Measurements from ENCODE around the gene ACKR2. TPM values are rescaled to one million over a fixed set of nuclear protein-coding genes. Genes with fewer than 3 reads are reported as not detected.

ACKR2 gene
- total RNA-seq, 1 experiment from 2014 or later = 0.28 TPM

GRCh38 chr3:42804106-42804830, 5.0 kb upstream of the ACKR2 start, which contains the start of gene HIGD1A (continued):
- 0 out of 2 replicates have a peak, but pooled peaks have one; percentile 36 for TF ChIP-seq FOXK1 (CRISPR knock-in tag; IDR thresholded peaks at IDR 0.05)
- TF ChIP-seq SMAD3 (CRISPR knock-in tag; IDR thresholded peaks at IDR 0.05; ENCODE audit: borderline replicate concordance) = no peak
- TF ChIP-seq CREB1 (CRISPR knock-in tag; IDR thresholded peaks at IDR 0.05) = no peak
- no peak for TF ChIP-seq ZBTB21 (CRISPR knock-in tag; IDR thresholded peaks at IDR 0.05; ENCODE audit: borderline replicate concordance)
- TF ChIP-seq, protein P1, sequence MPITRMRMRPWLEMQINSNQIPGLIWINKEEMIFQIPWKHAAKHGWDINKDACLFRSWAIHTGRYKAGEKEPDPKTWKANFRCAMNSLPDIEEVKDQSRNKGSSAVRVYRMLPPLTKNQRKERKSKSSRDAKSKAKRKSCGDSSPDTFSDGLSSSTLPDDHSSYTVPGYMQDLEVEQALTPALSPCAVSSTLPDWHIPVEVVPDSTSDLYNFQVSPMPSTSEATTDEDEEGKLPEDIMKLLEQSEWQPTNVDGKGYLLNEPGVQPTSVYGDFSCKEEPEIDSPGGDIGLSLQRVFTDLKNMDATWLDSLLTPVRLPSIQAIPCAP (CRISPR knock-in tag; IDR thresholded peaks at IDR 0.05) = 0 out of 2 replicates have a peak, but pooled peaks have one; percentile 32
- TF ChIP-seq GTF2I (CRISPR knock-in tag; conservative IDR thresholded peaks at IDR 0.05) = no peak
- TF ChIP-seq, protein P2, sequence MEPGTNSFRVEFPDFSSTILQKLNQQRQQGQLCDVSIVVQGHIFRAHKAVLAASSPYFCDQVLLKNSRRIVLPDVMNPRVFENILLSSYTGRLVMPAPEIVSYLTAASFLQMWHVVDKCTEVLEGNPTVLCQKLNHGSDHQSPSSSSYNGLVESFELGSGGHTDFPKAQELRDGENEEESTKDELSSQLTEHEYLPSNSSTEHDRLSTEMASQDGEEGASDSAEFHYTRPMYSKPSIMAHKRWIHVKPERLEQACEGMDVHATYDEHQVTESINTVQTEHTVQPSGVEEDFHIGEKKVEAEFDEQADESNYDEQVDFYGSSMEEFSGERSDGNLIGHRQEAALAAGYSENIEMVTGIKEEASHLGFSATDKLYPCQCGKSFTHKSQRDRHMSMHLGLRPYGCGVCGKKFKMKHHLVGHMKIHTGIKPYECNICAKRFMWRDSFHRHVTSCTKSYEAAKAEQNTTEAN (CRISPR knock-in tag; IDR thresholded peaks at IDR 0.05) = 0 out of 2 replicates have a peak, but pooled peaks have one; percentile 24
- TF ChIP-seq ZNF423 (CRISPR knock-in tag; IDR thresholded peaks at IDR 0.05) = no peak
- TF ChIP-seq ELF4 (CRISPR knock-in tag; IDR thresholded peaks at IDR 0.05; ENCODE audit: low read depth) = no peak
- TF ChIP-seq JUN (CRISPR knock-in tag; IDR thresholded peaks at IDR 0.05) = no peak
- TF ChIP-seq, protein P3, sequence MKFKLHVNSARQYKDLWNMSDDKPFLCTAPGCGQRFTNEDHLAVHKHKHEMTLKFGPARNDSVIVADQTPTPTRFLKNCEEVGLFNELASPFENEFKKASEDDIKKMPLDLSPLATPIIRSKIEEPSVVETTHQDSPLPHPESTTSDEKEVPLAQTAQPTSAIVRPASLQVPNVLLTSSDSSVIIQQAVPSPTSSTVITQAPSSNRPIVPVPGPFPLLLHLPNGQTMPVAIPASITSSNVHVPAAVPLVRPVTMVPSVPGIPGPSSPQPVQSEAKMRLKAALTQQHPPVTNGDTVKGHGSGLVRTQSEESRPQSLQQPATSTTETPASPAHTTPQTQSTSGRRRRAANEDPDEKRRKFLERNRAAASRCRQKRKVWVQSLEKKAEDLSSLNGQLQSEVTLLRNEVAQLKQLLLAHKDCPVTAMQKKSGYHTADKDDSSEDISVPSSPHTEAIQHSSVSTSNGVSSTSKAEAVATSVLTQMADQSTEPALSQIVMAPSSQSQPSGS (CRISPR knock-in tag; IDR thresholded peaks at IDR 0.05; ENCODE audit: borderline replicate concordance, low read depth) = no peak
- TF ChIP-seq FOXP4 (CRISPR knock-in tag; IDR thresholded peaks at IDR 0.05) = peak; percentile 0; the same call in 1 of the 2 replicates
- TF ChIP-seq JAZF1 (CRISPR knock-in tag; IDR thresholded peaks at IDR 0.05) = no peak
- peak; percentile 77 for TF ChIP-seq ETV6 (CRISPR knock-in tag; IDR thresholded peaks at IDR 0.05)
- TF ChIP-seq, protein P4, sequence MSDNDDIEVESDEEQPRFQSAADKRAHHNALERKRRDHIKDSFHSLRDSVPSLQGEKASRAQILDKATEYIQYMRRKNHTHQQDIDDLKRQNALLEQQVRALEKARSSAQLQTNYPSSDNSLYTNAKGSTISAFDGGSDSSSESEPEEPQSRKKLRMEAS (CRISPR knock-in tag; IDR thresholded peaks at IDR 0.05) = peak; percentile 76
- TF ChIP-seq NR1H2 (CRISPR knock-in tag; IDR thresholded peaks at IDR 0.05) = no peak
- no peak for TF ChIP-seq NR3C1 (CRISPR knock-in tag; conservative IDR thresholded peaks at IDR 0.05; ENCODE audit: low read depth)
- no peak for TF ChIP-seq ATF1 (CRISPR knock-in tag; IDR thresholded peaks at IDR 0.05)
- no peak for TF ChIP-seq EMX1 (CRISPR knock-in tag; IDR thresholded peaks at IDR 0.05)
- TF ChIP-seq RELA (CRISPR knock-in tag; IDR thresholded peaks at IDR 0.05; ENCODE audit: borderline replicate concordance) = no peak
- TF ChIP-seq, protein P5, sequence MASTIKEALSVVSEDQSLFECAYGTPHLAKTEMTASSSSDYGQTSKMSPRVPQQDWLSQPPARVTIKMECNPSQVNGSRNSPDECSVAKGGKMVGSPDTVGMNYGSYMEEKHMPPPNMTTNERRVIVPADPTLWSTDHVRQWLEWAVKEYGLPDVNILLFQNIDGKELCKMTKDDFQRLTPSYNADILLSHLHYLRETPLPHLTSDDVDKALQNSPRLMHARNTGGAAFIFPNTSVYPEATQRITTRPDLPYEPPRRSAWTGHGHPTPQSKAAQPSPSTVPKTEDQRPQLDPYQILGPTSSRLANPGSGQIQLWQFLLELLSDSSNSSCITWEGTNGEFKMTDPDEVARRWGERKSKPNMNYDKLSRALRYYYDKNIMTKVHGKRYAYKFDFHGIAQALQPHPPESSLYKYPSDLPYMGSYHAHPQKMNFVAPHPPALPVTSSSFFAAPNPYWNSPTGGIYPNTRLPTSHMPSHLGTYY (CRISPR knock-in tag; IDR thresholded peaks at IDR 0.05) = no peak
- TF ChIP-seq SP1 (CRISPR knock-in tag; conservative IDR thresholded peaks at IDR 0.05) = peak; percentile 65; the same call in 1 of the 2 replicates
- no peak for TF ChIP-seq ZNF671 (CRISPR knock-in tag; IDR thresholded peaks at IDR 0.05)
- no peak; the same call in 1 of the 2 replicates for TF ChIP-seq USF1 (CRISPR knock-in tag; IDR thresholded peaks at IDR 0.05)
- no peak for TF ChIP-seq ZNF232 (CRISPR knock-in tag; IDR thresholded peaks at IDR 0.05)
- TF ChIP-seq AR (CRISPR knock-in tag; IDR thresholded peaks at IDR 0.05) = no peak
- no peak for TF ChIP-seq ZNF263 (CRISPR knock-in tag; IDR thresholded peaks at IDR 0.05; ENCODE audit: low read depth)
- TF ChIP-seq TEAD1 (CRISPR knock-in tag; IDR thresholded peaks at IDR 0.05) = no peak; the same call in 1 of the 2 replicates
- TF ChIP-seq MYBL2 (CRISPR knock-in tag; IDR thresholded peaks at IDR 0.05) = 0 out of 2 replicates have a peak, but pooled peaks have one; percentile 42
- TF ChIP-seq KAT7 (CRISPR knock-in tag; IDR thresholded peaks at IDR 0.05; ENCODE audit: borderline replicate concordance) = no peak
